Endothelial cell of umbilical vein (primary cell): ENCODE measurements around the gene SGCG. TPM values are rescaled to one million over a fixed set of nuclear protein-coding genes. Genes with fewer than 3 reads are reported as not detected.
"Not testable (repeated sequence)": the region's sequence is repeated elsewhere in the genome, so short reads cannot be mapped to it uniquely, and the experiment has no call there.

Experiments used
- BruUV-seq: library from RNA; stranded (reverse); fragments of 400-500 nt; replicated peaks from 2 replicates; lab custom pipeline; 2021; lab: Mats Ljungman, UMichigan
- CTCF ChIA-PET: fragments of 300-600, 350-600 bp; sonication (Branson Sonifier 250); formaldehyde crosslinking; loops from one replicate; lab custom pipeline; 2021; ENCODE audit warnings: antibody characterized with exemption, inconsistent platforms; lab: Charles Lee
- POLR2A ChIA-PET: fragments of 300-600, 350-600 bp; sonication (Branson Sonifier 250); formaldehyde crosslinking; loops from one replicate; lab custom pipeline; 2021; ENCODE audit warnings: antibody characterized with exemption, inconsistent platforms; lab: Charles Lee
- DNase-seq: peaks from one replicate; pipeline ENCODE4 v3.0.0-alpha.2; 2011; ENCODE audit warnings: low read depth, low spot score
- FAIRE-seq: peaks from 2 replicates; lab custom pipeline; 2011; peaks lifted over from hg19 to GRCh38; lab: Jason Lieb, UNC
- H2AFZ ChIP-seq: 2 replicates; pipeline ENCODE4 v1.6.0; 2012; ENCODE audit warnings: low read depth, low read length, control low read depth, inconsistent platforms
- H3K27ac ChIP-seq: 2 replicates; pipeline ENCODE4 v1.5.1; 2011; ENCODE audit warnings: low read depth, mild to moderate bottlenecking, control low read depth, low read length, moderate library complexity; ENCODE audit not compliant: insufficient read depth
- H3K27me3 ChIP-seq, 2 experiments: 2 replicates each; pipeline versions ENCODE4 v1.6.0 to v1.6.1; 2011; ENCODE audit warnings: low read length in 2 of 2, mixed read lengths in 1 of 2; ENCODE audit not compliant: control insufficient read depth in 2 of 2, insufficient read depth in 2 of 2
- H3K36me3 ChIP-seq, 2 experiments: 2 replicates in 1 of 2; 3 replicates in 1 of 2; pipeline ENCODE4 v1.5.1; 2011; ENCODE audit warnings: low read length in 2 of 2, mild to moderate bottlenecking in 1 of 2, moderate library complexity in 1 of 2; ENCODE audit not compliant: control insufficient read depth in 2 of 2, insufficient read depth in 2 of 2; ENCODE audit errors: extremely low read depth in 1 of 2
- H3K4me1 ChIP-seq: 3 replicates; pipeline ENCODE4 v1.5.1; 2011; ENCODE audit warnings: mild to moderate bottlenecking, low read length; ENCODE audit not compliant: control insufficient read depth, insufficient read depth; ENCODE audit errors: extremely low read depth
- H3K4me2 ChIP-seq: 2 replicates; pipeline ENCODE4 v1.6.1; 2011; ENCODE audit warnings: low read length, control low read depth, mixed read lengths; ENCODE audit not compliant: insufficient read depth
- H3K4me3 ChIP-seq, 3 experiments: fragments of 200-600 bp in 1 of 3; sonication (generic), shearing (Covaris generic) in 1 of 3; replicated peaks in 1 of 3; 2 replicates each; pipeline ENCODE4 v1.5.1; 2011 to 2016; ENCODE audit warnings: control low read depth in 3 of 3, low read length in 3 of 3, mild to moderate bottlenecking in 2 of 3, inconsistent platforms in 1 of 3, low read depth in 1 of 3, moderate library complexity in 1 of 3; ENCODE audit not compliant: insufficient read depth in 1 of 3
- H3K79me2 ChIP-seq: 2 replicates; pipeline ENCODE4 v1.6.0; 2012; ENCODE audit warnings: low read length, inconsistent platforms; ENCODE audit not compliant: control insufficient read depth, insufficient read depth
- H3K9ac ChIP-seq: replicated peaks from 2 replicates; pipeline ENCODE3; 2011; ENCODE audit warnings: low read length, control low read depth; ENCODE audit not compliant: insufficient read depth; ENCODE audit errors: extremely low read depth
- H3K9me1 ChIP-seq: replicated peaks from 3 replicates; pipeline ENCODE4 v1.6.0; 2011; ENCODE audit warnings: mild to moderate bottlenecking, low read length; ENCODE audit not compliant: control insufficient read depth, insufficient read depth; ENCODE audit errors: extremely low read depth
- H3K9me3 ChIP-seq: replicated peaks from 2 replicates; pipeline ENCODE4 v1.5.1; 2012; ENCODE audit warnings: low read length, inconsistent platforms; ENCODE audit not compliant: control insufficient read depth, insufficient read depth
- H4K20me1 ChIP-seq: replicated peaks from 2 replicates; pipeline ENCODE3; 2011; ENCODE audit warnings: mild to moderate bottlenecking, low read length; ENCODE audit not compliant: control insufficient read depth, insufficient read depth; ENCODE audit errors: extremely low read depth
- CTCF ChIP-seq, 2 donors: IDR thresholded peaks; 1 replicate in 1 of 2; 2 replicates in 1 of 2; pipeline ENCODE4 v1.5.1; 2011; ENCODE audit warnings: low read length in 2 of 2, mild to moderate bottlenecking in 2 of 2, moderate library complexity in 2 of 2, control low read depth in 1 of 2, inconsistent platforms in 1 of 2, low read depth in 1 of 2; ENCODE audit not compliant: insufficient read depth in 1 of 2; ENCODE audit errors: extremely low read depth in 1 of 2
- EZH2 ChIP-seq: IDR thresholded peaks from 2 replicates; pipeline ENCODE4 v1.6.1; 2012; ENCODE audit warnings: borderline replicate concordance, low read depth, mild to moderate bottlenecking, moderate library complexity, low read length, inconsistent platforms; ENCODE audit not compliant: severe bottlenecking
- FOS ChIP-seq: IDR thresholded peaks from 2 replicates; pipeline ENCODE4 v1.6.1; 2011; ENCODE audit warnings: mild to moderate bottlenecking, low read length, moderate library complexity, borderline replicate concordance; ENCODE audit not compliant: insufficient read depth
- GATA2 ChIP-seq: IDR thresholded peaks from 2 replicates; pipeline ENCODE4 v1.7.0; 2011; ENCODE audit warnings: low read depth, mild to moderate bottlenecking, moderate library complexity, mixed read lengths, low read length; ENCODE audit not compliant: insufficient read length, insufficient read depth
- JUN ChIP-seq: IDR thresholded peaks from 2 replicates; pipeline ENCODE4 v1.6.1; 2011; ENCODE audit warnings: borderline replicate concordance, low read depth; ENCODE audit not compliant: insufficient read length, insufficient read depth
- MYC ChIP-seq: IDR thresholded peaks from one replicate; pipeline ENCODE4 v1.6.1; 2011; ENCODE audit warnings: mild to moderate bottlenecking, low read depth, low read length
- POLR2A ChIP-seq: IDR thresholded peaks from 2 replicates; pipeline ENCODE4 v1.6.1; 2012; ENCODE audit warnings: low read depth, mild to moderate bottlenecking, control low read depth, low read length
- POLR2AphosphoS5 ChIP-seq: IDR thresholded peaks from 2 replicates; pipeline ENCODE4 v1.6.1; 2012; ENCODE audit warnings: low read depth, mild to moderate bottlenecking, control low read depth, low read length, moderate library complexity; ENCODE audit not compliant: insufficient read depth
- dilution Hi-C: fragments of 300-500 bp; cut with MboI; formaldehyde crosslinking; loops from one replicate; pipeline ENCODE4 v1.15.0; 2019; ENCODE audit warnings: low sequenced_read_pairs; ENCODE audit not compliant: extremely low pct_ligation_motif_present
- intact Hi-C: fragments of 100-400 bp; cut with micrococcal nuclease; formaldehyde crosslinking; loops from one replicate; pipeline ENCODE4 v1.10.0; 2022
- polyA plus RNA-seq, 4 experiments: library from polyadenylated mRNA; depleted of rRNA in 3 of 4; stranded (reverse) in 3 of 4; unstranded in 1 of 4; fragments of >200 nt; gene quantifications; 2 replicates each; pipeline versions ENCODE4 v1.2.1 to v1.2.3, GENCODE V29; 2011 to 2012; ENCODE audit warnings: missing spikeins in 1 of 4
- total RNA-seq: library from RNA; stranded (reverse); gene quantifications from 2 replicates; pipeline ENCODE4 v1.2.3, GENCODE V29; 2021
- TF ChIP-seq, protein P1 (sequence below): IDR thresholded peaks from 2 replicates; pipeline ENCODE4 v1.6.1; 2011; ENCODE audit not compliant: insufficient read depth, insufficient read length

The SGCG gene
- total and polyA plus RNA-seq, 2 donors (not counting 3 experiments of a cell fraction or from before 2014, with no cell fraction given): 0.22 TPM; not detected in 1

DNA sequence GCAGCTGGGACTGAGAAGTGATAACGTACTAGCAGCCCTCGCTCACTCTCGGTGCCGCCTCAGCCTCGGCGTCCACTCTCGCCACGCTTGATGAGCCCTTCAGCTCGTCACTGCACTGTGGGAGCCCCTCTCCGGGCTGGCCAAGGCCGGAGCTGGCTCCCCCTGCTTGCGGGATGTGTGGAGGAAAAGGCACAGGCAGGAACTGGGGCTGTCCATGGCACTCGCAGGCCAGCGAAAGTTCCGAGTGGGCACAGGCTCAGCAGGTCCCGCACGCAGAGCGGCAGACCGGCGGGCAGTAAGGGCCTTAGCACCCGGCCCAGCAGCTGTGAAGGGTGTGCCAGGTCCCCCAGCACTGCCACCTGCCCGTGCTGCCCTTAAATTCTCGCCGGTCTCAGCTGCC, 38.8 kb upstream of the SGCG start:
- Histone ChIP-seq H3K4me3 (no peak overlapping the region), H3K9me3 (no peaks in the 10 kb centered on the region), H2AFZ (no peak overlapping the region), H3K4me2 (no peak overlapping the region), H3K36me3 (no peaks in the 10 kb centered on the region), H3K9ac (no peak overlapping the region), H4K20me1 (no peaks in the 10 kb centered on the region), H3K27ac (no peak overlapping the region), H3K9me1 (no peaks in the 10 kb centered on the region), H3K27me3 (no peaks in the 10 kb centered on the region), H3K79me2 (no peaks in the 10 kb centered on the region), H3K4me1 (no peaks in the 10 kb centered on the region)
- no peak for FAIRE-seq
- ChIA-PET POLR2A (no interaction called here), CTCF (no interaction called here)
- intact Hi-C loops: no loop called here
- DNase-seq: no peak
- dilution Hi-C loops: no loop called here
- no peak for TF ChIP-seq JUN
- no peak for TF ChIP-seq GATA2
- TF ChIP-seq MYC: no peak
- no peak for TF ChIP-seq FOS
- TF ChIP-seq POLR2A: no peak
- no peak for TF ChIP-seq POLR2AphosphoS5
- TF ChIP-seq CTCF (IDR thresholded peaks at IDR 0.05; ENCODE audit: extremely low read depth in 1 of 2, insufficient read depth in 1 of 2, low read depth in 1 of 2, low read length in 2 of 2): no peak
- TF ChIP-seq, protein P1, sequence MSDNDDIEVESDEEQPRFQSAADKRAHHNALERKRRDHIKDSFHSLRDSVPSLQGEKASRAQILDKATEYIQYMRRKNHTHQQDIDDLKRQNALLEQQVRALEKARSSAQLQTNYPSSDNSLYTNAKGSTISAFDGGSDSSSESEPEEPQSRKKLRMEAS: no peak
- no peak for TF ChIP-seq EZH2
- no TSS peak for BruUV-seq

- H3K4me2 ChIP-seq, CTCF ChIA-PET: not testable (repeated sequence)
These were observed 38.2 kb upstream of the SGCG start for GRCh38 chr13:23142607-23143006.

More at GRCh38 chr13:23142607-23143006, 38.2 kb upstream of the SGCG start:
- H3K4me3 ChIP-seq, H3K9ac ChIP-seq, H3K9me1 ChIP-seq, H3K27ac ChIP-seq, H3K36me3 ChIP-seq, H2AFZ ChIP-seq, H3K79me2 ChIP-seq, dilution Hi-C loops, H4K20me1 ChIP-seq, H3K9me3 ChIP-seq, BruUV-seq, H3K27me3 ChIP-seq, POLR2A ChIA-PET, FAIRE-seq, DNase-seq, H3K4me1 ChIP-seq, intact Hi-C loops: not testable (repeated sequence)
